ENCODE results near the gene KCNK5. TPM values are rescaled to one million over a fixed set of nuclear protein-coding genes. Genes with fewer than 3 reads are reported as not detected.

The KCNK5 gene
- total and polyA plus RNA-seq, 2 of the 8 experiments (the other 6 are each of a cell fraction or from before 2014, with no cell fraction given) = 20.9 to 44.3 TPM

DNA sequence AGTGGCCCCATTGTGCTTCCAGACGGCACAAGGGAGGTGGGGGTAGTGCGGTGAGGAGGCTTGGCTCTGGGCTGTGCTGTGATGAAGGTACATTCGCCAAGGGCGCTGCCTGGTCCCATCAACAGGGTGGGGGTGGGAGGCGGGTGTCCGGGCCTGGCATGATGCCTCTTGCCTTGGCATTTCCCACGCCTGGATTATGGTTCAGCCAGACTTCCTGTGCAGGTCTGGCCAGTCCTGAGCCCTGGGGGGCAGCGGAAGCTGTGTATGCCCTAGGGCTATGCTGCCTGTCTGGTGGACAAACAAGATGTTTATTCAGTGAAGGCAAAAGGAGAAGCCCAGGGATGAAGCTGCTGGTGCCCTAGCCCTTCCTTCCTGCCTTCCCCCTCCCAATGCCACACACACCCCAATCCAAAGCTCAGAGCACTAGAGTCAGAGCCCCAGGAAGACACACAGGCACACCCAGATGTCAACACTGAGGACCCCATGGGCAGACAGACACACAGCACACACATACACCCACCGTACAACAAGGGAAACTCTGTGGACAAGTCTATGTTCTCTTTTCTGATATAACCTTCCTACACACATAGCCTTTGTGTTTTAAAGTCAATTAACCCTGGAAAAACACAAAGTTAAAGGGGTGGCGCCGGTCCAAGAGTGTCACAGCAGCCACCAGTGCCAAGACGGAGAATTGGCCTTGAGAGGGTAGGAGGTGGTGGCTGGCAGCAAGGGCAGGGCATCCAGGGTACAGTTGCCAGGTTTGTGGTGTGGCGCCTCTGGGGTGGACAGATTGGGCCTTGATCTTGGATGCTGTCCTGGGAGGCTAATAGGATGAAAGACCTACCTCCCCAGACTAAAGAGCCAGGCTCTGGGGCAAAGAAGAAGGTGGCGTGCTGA is 59.6 kb downstream of the KCNK5 start:
- Histone ChIP-seq H2BK12ac (ENCODE audit: low read depth, low read length) (no peak overlapping the region), H4K5ac (ENCODE audit: insufficient read length, low read depth, low read length) (no peak overlapping the region), H3K14ac (ENCODE audit: insufficient read length) (no peak overlapping the region), H3K36me3 (ENCODE audit: control insufficient read depth in 2 of 4, insufficient read depth in 4 of 4, low read length in 3 of 4) (no peaks in the 10 kb centered on the region), H3K27me3 (replicated peaks in 1 of 4; ENCODE audit: control insufficient read depth in 3 of 4, extremely low read depth in 1 of 4, insufficient read depth in 3 of 4, low read length in 3 of 4) (no peaks in the 10 kb centered on the region), H3K4me1 (replicated peaks in 1 of 4; ENCODE audit: control insufficient read depth in 3 of 4, insufficient read depth in 4 of 4, low read length in 3 of 4) (no peaks in the 10 kb centered on the region), H3K79me1 (ENCODE audit: low read depth, low read length) (no peaks in the 10 kb centered on the region), H2AFZ (ENCODE audit: low read length) (no peak overlapping the region), H4K20me1 (replicated peaks in 1 of 2; ENCODE audit: control insufficient read depth in 1 of 2, insufficient read depth in 2 of 2, low read length in 2 of 2) (no peaks in the 10 kb centered on the region), H3K23ac (ENCODE audit: insufficient read length) (no peak overlapping the region), H3K56ac (replicated peaks; ENCODE audit: insufficient read length, low read depth, low read length) (no peak overlapping the region), H4K8ac (ENCODE audit: extremely low read depth, insufficient read depth, low read length) (no peak overlapping the region), H3K27ac (ENCODE audit: low read depth, low read length) (no peak overlapping the region), H2BK120ac (replicated peaks; ENCODE audit: low read depth, low read length) (no peak overlapping the region), H3K79me2 (ENCODE audit: control insufficient read depth in 1 of 2, insufficient read depth in 2 of 2, low read length in 2 of 2) (no peaks in the 10 kb centered on the region), H3K4ac (replicated peaks; ENCODE audit: insufficient read length, low read depth, low read length) (no peak overlapping the region), H3K18ac (ENCODE audit: extremely low read depth, low read length) (no peak overlapping the region), H2BK5ac (ENCODE audit: low read depth, low read length) (no peak overlapping the region), H2BK20ac (ENCODE audit: low read length) (no peak overlapping the region), H3K4me2 (ENCODE audit: insufficient read depth in 1 of 2, low read depth in 2 of 2, low read length in 2 of 2) (no peak overlapping the region), H2BK15ac (ENCODE audit: low read length) (no peak overlapping the region), H4K91ac (replicated peaks; ENCODE audit: insufficient read length, low read length) (no peak overlapping the region), H2AK5ac (ENCODE audit: low read depth, low read length) (no peak overlapping the region), H3K9me3 (ENCODE audit: insufficient read depth in 2 of 2, low read depth in 1 of 2, low read length in 1 of 2) (peaks cover 8 to 11% of the 10 kb centered on the region in 2 experiments), H3K4me3 (ENCODE audit: extremely low read depth in 1 of 4, insufficient read depth in 2 of 4, low read depth in 3 of 4, low read length in 4 of 4) (no peak overlapping the region), H3K23me2 (ENCODE audit: low read depth, low read length) (no peaks in the 10 kb centered on the region), H3K9ac (replicated peaks in 1 of 4; ENCODE audit: extremely low read depth in 1 of 4, low read depth in 3 of 4, low read length in 3 of 4) (no peak overlapping the region)
- WGBS, 2 experiments (ENCODE audit: extremely low coverage in 1 of 2, insufficient coverage in 1 of 2, insufficient read length in 1 of 2, insufficient replicate concordance in 2 of 2, low coverage in 1 of 2, low lambda C conversion rate in 2 of 2, missing lambda C conversion rate in 1 of 2) = 93% methylated on average over 14 of the region's 14 CpGs; no CpG with 5 or more reads in 1 of the 2 experiments
- ChIA-PET CTCF (ENCODE audit: partially characterized antibody) (interaction anchor here (0.7 to 16.2 kb wide), 10 partner anchors 17 to 137 kb away, joined by 3 to 656 read pairs (median 4); partner anchors contain the start of gene KCNK17), POLR2A (ENCODE audit: partially characterized antibody) (interaction anchor here (1.2 to 1.9 kb wide), 2 partner anchors 12 to 59 kb away, joined by 3 to 5 read pairs; no protein-coding TSS in a partner anchor)
- no peak for DNase-seq (ENCODE audit: low read depth in 1 of 2, low spot score in 2 of 2)
- FAIRE-seq = no peak
- TF ChIP-seq FOSL1 (IDR thresholded peaks at IDR 0.05; ENCODE audit: insufficient read depth, low read depth, low read length) = no peak
- no peak for TF ChIP-seq POLR2AphosphoS5 (IDR thresholded peaks at IDR 0.05; ENCODE audit: low read depth, low read length)
- TF ChIP-seq, protein P1, sequence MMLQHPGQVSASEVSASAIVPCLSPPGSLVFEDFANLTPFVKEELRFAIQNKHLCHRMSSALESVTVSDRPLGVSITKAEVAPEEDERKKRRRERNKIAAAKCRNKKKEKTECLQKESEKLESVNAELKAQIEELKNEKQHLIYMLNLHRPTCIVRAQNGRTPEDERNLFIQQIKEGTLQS (IDR thresholded peaks at IDR 0.05; ENCODE audit: insufficient read depth, low read depth, low read length) = no peak
- TF ChIP-seq ASH2L (IDR thresholded peaks at IDR 0.05; ENCODE audit: low read length) = no peak
- no peak for TF ChIP-seq POU5F1 (IDR thresholded peaks at IDR 0.05; ENCODE audit: low read depth, low read length)
- TF ChIP-seq KDM1A (IDR thresholded peaks at IDR 0.05; ENCODE audit: borderline replicate concordance, low read length) = no peak
- no peak for TF ChIP-seq RXRA (IDR thresholded peaks at IDR 0.05; ENCODE audit: insufficient read depth, low read depth, low read length)
- no peak for TF ChIP-seq SIRT6 (IDR thresholded peaks at IDR 0.05; ENCODE audit: low read length)
- no peak for TF ChIP-seq CBX8 (IDR thresholded peaks at IDR 0.05; ENCODE audit: borderline replicate concordance, low read depth, low read length)
